HEK293 (cell line): ENCODE results near the gene H2AZ2.

ENCODE experiments used
- CTCF ChIA-PET: fragments of 350-600 bp; formaldehyde crosslinking; extraction: SDS; loops from one replicate; lab custom pipeline; 2021; ENCODE audit warnings: antibody characterized with exemption; lab: Yijun Ruan, JAX
- POLR2A ChIA-PET: fragments of 300-600 bp; formaldehyde crosslinking; extraction: SDS; loops from one replicate; lab custom pipeline; 2020; ENCODE audit warnings: antibody characterized with exemption, inconsistent platforms; lab: Yijun Ruan, JAX
- H3K27ac ChIP-seq: fragments of 200-500 bp; sonication (Bioruptor generic); 2 replicates; pipeline ENCODE4 v1.5.1; 2014; ENCODE audit warnings: low read depth, low read length, control low read depth, inconsistent platforms; ENCODE audit errors: extremely low read depth
- H3K36me3 ChIP-seq, 2 experiments: fragments of 200-500 bp in 1 of 2; sonication (Bioruptor generic) in 1 of 2; 1 replicate in 1 of 2; 2 replicates in 1 of 2; pipeline ENCODE4 v1.5.1; 2014 to 2017; ENCODE audit warnings: inconsistent platforms in 2 of 2, low read length in 2 of 2; ENCODE audit not compliant: control insufficient read depth in 2 of 2, insufficient read depth in 1 of 2
- H3K4me1 ChIP-seq: fragments of 200-500 bp; sonication (Bioruptor generic); 2 replicates; pipeline ENCODE4 v1.5.1; 2014; ENCODE audit warnings: mild to moderate bottlenecking, low read length, inconsistent platforms; ENCODE audit not compliant: control insufficient read depth, insufficient read depth
- H3K4me3 ChIP-seq: 2 replicates; pipeline ENCODE4 v1.5.1; 2011; ENCODE audit warnings: low read depth, mild to moderate bottlenecking, control low read depth, low read length, moderate library complexity
- H3K9me3 ChIP-seq: fragments of 200-500 bp; sonication (Bioruptor generic); 2 replicates; pipeline ENCODE4 v1.5.1; 2014; ENCODE audit warnings: low read depth, low read length, inconsistent platforms; ENCODE audit not compliant: control insufficient read depth, insufficient read depth
- GFI1B ChIP-seq: fragments of 450-650 bp; formaldehyde crosslinking; IDR thresholded peaks from 2 replicates; pipeline ENCODE4 v1.5.1; 2016; ENCODE audit warnings: missing biosample characterization, missing genetic modification characterization
- IKZF3 ChIP-seq: fragments of 450-650 bp; IDR thresholded peaks from 2 replicates; pipeline ENCODE4 v1.5.0; 2018; ENCODE audit warnings: missing biosample characterization, mild to moderate bottlenecking, missing genetic modification characterization, moderate library complexity
- KLF8 ChIP-seq: fragments of 450-650 bp; formaldehyde crosslinking; IDR thresholded peaks from 2 replicates; pipeline ENCODE4 v1.5.1; 2016; ENCODE audit warnings: missing biosample characterization, missing genetic modification characterization
- MZF1 ChIP-seq: fragments of 450-650 bp; formaldehyde crosslinking; IDR thresholded peaks from 2 replicates; pipeline ENCODE4 v1.5.1; 2017; ENCODE audit warnings: missing biosample characterization, missing genetic modification characterization, borderline replicate concordance
- SP7 ChIP-seq: fragments of 450-650 bp; formaldehyde crosslinking; IDR thresholded peaks from 2 replicates; pipeline ENCODE4 v1.5.1; 2016; ENCODE audit warnings: missing biosample characterization, missing genetic modification characterization
- WT1 ChIP-seq: fragments of 450-650 bp; formaldehyde crosslinking; IDR thresholded peaks from 2 replicates; pipeline ENCODE4 v1.5.1; 2016; ENCODE audit warnings: missing biosample characterization, missing genetic modification characterization
- ZEB2 ChIP-seq: fragments of 450-650 bp; formaldehyde crosslinking; IDR thresholded peaks from 2 replicates; pipeline ENCODE4 v1.5.1; 2016; ENCODE audit warnings: missing biosample characterization, missing genetic modification characterization
- ZNF211 ChIP-seq: fragments of 450-650 bp; formaldehyde crosslinking; IDR thresholded peaks from 2 replicates; pipeline ENCODE4 v1.5.1; 2016; ENCODE audit warnings: low read depth, missing biosample characterization, missing genetic modification characterization
- ZNF423 ChIP-seq: fragments of 450-650 bp; formaldehyde crosslinking; IDR thresholded peaks from 2 replicates; pipeline ENCODE4 v1.5.1; 2016; ENCODE audit warnings: missing biosample characterization, missing genetic modification characterization
- ZNF629 ChIP-seq: fragments of 450-650 bp; formaldehyde crosslinking; IDR thresholded peaks from 2 replicates; pipeline ENCODE4 v1.5.1; 2017; ENCODE audit warnings: missing biosample characterization, missing genetic modification characterization
- ZNF747 ChIP-seq: fragments of 450-650 bp; formaldehyde crosslinking; IDR thresholded peaks from 2 replicates; pipeline ENCODE4 v1.5.1; 2016; ENCODE audit warnings: missing biosample characterization, missing genetic modification characterization
- TF ChIP-seq, protein P1 (sequence below): fragments of 450-650 bp; formaldehyde crosslinking; IDR thresholded peaks from 2 replicates; pipeline ENCODE4 v1.5.1; 2016; ENCODE audit warnings: missing biosample characterization, missing genetic modification characterization
- TF ChIP-seq, protein P2 (sequence below): fragments of 450-650 bp; formaldehyde crosslinking; IDR thresholded peaks from 2 replicates; pipeline ENCODE4 v1.5.1; 2016; ENCODE audit warnings: missing biosample characterization, missing genetic modification characterization
- TF ChIP-seq, protein P3 (sequence below): fragments of 450-650 bp; formaldehyde crosslinking; IDR thresholded peaks from 2 replicates; pipeline ENCODE4 v1.5.1; 2016; ENCODE audit warnings: missing biosample characterization, missing genetic modification characterization
- TF ChIP-seq, protein P4 (sequence below): fragments of 450-650 bp; formaldehyde crosslinking; IDR thresholded peaks from 2 replicates; pipeline ENCODE4 v1.5.1; 2016; ENCODE audit warnings: missing biosample characterization, missing genetic modification characterization

H2AZ2 gene

DNA sequence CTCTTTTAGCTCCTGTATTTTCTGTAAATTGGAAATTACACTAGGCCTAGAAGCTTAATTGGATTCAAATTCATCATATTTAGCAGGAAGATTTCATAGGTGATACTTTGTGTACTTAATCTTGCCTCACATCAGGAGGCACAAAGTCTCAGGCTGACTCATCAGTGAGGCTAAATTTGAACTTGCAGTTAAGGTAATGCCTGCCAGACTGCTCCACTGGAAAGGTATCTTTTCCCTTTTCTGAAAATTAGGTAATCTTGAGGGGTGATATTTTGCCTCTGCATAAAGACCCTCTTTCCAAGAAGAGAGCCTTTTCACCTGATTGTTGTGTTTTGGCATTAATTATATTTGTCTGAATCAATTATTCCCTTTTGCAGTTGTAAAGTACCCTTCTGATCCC, 36.8 kb downstream of the H2AZ2 start (continued):
- TF ChIP-seq, protein P1, sequence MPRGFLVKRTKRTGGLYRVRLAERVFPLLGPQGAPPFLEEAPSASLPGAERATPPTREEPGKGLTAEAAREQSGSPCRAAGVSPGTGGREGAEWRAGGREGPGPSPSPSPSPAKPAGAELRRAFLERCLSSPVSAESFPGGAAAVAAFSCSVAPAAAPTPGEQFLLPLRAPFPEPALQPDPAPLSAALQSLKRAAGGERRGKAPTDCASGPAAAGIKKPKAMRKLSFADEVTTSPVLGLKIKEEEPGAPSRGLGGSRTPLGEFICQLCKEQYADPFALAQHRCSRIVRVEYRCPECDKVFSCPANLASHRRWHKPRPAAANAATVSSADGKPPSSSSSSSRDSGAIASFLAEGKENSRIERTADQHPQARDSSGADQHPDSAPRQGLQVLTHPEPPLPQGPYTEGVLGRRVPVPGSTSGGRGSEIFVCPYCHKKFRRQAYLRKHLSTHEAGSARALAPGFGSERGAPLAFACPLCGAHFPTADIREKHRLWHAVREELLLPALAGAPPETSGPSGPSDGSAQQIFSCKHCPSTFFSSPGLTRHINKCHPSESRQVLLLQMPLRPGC = 0 out of 2 replicates have a peak, but pooled peaks have one; percentile 13
- TF ChIP-seq ZNF423 (tag by site-specific recombination) (no peak), GFI1B (no peak), IKZF3 (tag by site-specific recombination) (0 out of 2 replicates have a peak, but pooled peaks have one; percentile 25), ZNF629 (tag by site-specific recombination) (peak; percentile 37), WT1 (tag by site-specific recombination) (no peak), KLF8 (no peak), ZNF211 (no peak)
- TF ChIP-seq, protein P2, sequence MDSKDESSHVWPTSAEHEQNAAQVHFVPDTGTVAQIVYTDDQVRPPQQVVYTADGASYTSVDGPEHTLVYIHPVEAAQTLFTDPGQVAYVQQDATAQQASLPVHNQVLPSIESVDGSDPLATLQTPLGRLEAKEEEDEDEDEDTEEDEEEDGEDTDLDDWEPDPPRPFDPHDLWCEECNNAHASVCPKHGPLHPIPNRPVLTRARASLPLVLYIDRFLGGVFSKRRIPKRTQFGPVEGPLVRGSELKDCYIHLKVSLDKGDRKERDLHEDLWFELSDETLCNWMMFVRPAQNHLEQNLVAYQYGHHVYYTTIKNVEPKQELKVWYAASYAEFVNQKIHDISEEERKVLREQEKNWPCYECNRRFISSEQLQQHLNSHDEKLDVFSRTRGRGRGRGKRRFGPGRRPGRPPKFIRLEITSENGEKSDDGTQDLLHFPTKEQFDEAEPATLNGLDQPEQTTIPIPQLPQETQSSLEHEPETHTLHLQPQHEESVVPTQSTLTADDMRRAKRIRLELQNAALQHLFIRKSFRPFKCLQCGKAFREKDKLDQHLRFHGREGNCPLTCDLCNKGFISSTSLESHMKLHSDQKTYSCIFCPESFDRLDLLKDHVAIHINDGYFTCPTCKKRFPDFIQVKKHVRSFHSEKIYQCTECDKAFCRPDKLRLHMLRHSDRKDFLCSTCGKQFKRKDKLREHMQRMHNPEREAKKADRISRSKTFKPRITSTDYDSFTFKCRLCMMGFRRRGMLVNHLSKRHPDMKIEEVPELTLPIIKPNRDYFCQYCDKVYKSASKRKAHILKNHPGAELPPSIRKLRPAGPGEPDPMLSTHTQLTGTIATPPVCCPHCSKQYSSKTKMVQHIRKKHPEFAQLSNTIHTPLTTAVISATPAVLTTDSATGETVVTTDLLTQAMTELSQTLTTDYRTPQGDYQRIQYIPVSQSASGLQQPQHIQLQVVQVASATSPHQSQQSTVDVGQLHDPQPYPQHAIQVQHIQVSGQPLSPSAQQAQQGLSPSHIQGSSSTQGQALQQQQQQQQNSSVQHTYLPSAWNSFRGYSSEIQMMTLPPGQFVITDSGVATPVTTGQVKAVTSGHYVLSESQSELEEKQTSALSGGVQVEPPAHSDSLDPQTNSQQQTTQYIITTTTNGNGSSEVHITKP (tag by site-specific recombination) = peak; percentile 87

DNA sequence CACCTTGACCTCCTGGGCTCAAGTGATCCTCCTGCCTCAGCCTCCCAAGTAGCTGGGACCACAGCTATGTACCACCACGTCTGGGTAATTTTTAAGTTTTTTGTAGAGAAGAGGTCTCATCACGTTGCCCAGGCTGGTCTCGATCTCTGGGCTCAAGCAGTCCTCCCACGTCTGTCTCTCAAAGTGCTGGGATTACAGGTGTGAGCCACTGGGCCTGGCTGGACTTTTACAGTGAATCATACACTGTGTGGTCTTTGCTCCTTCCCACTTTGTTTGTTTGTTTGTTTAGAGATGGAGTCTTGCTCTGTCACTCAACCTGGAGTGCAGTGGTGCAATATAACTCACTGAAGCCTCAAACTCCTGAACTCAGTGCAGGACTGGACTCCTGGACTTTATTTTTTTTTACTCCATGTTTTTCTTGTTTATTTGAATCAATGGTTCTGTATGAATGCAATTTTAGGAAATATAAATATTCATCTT, 38.9 kb downstream of the H2AZ2 start:
- Histone ChIP-seq H3K27ac (no peak overlapping the region), H3K36me3 (peaks cover 0 to 2% of the 10 kb centered on the region in 2 experiments; a peak in 1 of 3 replicates), H3K4me1 (peaks cover 3% of the 10 kb centered on the region; the same call in 1 of the 2 replicates), H3K4me3 (no peak overlapping the region), H3K9me3 (no peaks in the 10 kb centered on the region)
- TF ChIP-seq ZEB2 (tag by site-specific recombination) = 0 out of 2 replicates have a peak, but pooled peaks have one; percentile 3
- TF ChIP-seq, protein P3, sequence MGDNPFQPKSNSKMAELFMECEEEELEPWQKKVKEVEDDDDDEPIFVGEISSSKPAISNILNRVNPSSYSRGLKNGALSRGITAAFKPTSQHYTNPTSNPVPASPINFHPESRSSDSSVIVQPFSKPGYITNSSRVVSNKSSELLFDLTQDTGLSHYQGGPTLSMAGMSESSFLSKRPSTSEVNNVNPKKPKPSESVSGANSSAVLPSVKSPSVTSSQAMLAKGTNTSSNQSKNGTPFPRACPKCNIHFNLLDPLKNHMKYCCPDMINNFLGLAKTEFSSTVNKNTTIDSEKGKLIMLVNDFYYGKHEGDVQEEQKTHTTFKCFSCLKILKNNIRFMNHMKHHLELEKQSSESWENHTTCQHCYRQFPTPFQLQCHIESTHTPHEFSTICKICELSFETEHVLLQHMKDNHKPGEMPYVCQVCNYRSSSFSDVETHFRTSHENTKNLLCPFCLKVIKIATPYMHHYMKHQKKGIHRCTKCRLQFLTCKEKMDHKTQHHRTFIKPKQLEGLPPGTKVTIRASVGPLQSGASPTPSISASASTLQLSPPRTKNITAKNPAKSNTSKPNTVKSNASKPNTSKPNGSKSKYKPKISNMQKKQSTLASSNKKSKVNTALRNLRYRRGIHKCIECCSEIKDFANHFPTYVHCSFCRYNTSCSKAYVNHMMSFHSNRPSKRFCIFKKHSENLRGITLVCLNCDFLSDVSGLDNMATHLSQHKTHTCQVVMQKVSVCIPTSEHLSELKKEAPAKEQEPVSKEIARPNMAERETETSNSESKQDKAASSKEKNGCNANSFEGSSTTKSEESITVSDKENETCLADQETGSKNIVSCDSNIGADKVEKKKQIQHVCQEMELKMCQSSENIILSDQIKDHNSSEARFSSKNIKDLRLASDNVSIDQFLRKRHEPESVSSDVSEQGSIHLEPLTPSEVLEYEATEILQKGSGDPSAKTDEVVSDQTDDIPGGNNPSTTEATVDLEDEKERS (tag by site-specific recombination) = no peak
- TF ChIP-seq, protein P4, sequence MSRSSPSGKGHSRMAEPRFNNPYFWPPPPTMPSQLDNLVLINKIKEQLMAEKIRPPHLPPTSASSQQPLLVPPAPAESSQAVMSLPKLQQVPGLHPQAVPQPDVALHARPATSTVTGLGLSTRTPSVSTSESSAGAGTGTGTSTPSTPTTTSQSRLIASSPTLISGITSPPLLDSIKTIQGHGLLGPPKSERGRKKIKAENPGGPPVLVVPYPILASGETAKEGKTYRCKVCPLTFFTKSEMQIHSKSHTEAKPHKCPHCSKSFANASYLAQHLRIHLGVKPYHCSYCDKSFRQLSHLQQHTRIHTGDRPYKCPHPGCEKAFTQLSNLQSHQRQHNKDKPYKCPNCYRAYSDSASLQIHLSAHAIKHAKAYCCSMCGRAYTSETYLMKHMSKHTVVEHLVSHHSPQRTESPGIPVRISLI (tag by site-specific recombination) = 0 out of 2 replicates have a peak, but pooled peaks have one; percentile 8
- POLR2A ChIA-PET = no interaction called here
- CTCF ChIA-PET = interaction anchor here (0.5 kb wide), 1 partner anchor 77 kb away, joined by 4 read pairs; the partner anchor contains the start of gene PURB

DNA sequence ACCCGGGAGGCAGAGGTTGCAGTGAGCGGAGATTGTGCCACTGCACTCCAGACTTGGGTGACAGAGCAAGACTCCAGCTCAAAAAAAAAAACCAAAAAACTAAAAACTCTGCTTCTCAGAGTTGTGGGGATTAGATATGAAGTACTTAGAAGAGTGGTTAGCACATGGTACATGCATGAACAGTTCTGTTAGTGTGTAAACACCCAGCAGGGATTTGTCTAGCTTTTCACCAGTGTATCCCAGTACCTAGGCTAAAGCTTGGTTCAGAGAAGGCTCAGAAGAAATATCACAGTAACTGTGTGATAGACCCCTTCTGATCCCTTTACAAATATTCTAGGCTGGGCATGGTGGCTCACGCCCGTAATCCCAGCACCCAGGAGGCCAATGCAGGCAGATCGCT, 41.9 kb downstream of the H2AZ2 start:
- Histone ChIP-seq H3K4me1 (no peaks in the 10 kb centered on the region; the same call in 1 of the 2 replicates), H3K9me3 (no peaks in the 10 kb centered on the region)
- POLR2A ChIA-PET = interaction anchor here (0.7 to 1.7 kb wide), 4 partner anchors 9 to 44 kb away, joined by 3 to 7 read pairs (median 6); partner anchors contain the start of genes H2AZ2 and PPIA
- TF ChIP-seq SP7 (0 out of 2 replicates have a peak, but pooled peaks have one; percentile 12), MZF1 (tag by site-specific recombination) (peak; percentile 92; the same call in 1 of the 2 replicates), ZNF747 (tag by site-specific recombination) (no peak)
- TF ChIP-seq, all 188 proteins: peak for 2
- no peak overlapping the region for H3K27ac ChIP-seq
- H3K4me3 ChIP-seq = no peak overlapping the region
- peaks cover 27 to 28% of the 10 kb centered on the region in 2 experiments for H3K36me3 ChIP-seq
- CTCF ChIA-PET = no interaction called here
